HG03039 (cell line): ENCODE results near the gene SULT1B1.

Experiments
- ATAC-seq: cut with Tn5 transposase; IDR thresholded peaks from one replicate; pipeline ENCODE4 v1.9.1; 2021; ENCODE audit warnings: mild to moderate bottlenecking, moderate library complexity; ENCODE audit not compliant: unreplicated experiment

SULT1B1 gene

DNA sequence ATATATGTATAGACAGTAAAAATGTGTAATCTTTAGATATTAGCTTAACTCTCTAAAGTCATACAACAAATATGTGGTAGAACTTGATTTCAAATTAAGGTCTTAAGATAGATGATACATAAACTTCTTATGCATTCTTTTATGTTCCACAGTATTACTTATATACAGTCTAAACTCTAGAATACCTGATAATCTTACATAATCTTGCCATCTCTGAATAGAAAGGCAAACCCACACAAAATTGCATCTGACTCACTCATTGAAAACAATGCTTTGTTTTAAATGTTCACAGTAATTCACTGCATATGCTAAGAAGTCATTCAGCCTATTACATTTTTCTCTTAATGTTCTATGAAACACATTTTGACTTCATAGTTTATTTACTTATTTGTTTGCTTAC lies 10.1 kb downstream of the SULT1B1 start:
- no peak for ATAC-seq

- ATAC-seq: no peak
Observed at GRCh38 chr4:69749771-69750170, 10.6 kb downstream of the SULT1B1 start.

GRCh38 chr4:69748173-69748572 lies 12.2 kb downstream of the SULT1B1 start:
- ATAC-seq: no peak

DNA sequence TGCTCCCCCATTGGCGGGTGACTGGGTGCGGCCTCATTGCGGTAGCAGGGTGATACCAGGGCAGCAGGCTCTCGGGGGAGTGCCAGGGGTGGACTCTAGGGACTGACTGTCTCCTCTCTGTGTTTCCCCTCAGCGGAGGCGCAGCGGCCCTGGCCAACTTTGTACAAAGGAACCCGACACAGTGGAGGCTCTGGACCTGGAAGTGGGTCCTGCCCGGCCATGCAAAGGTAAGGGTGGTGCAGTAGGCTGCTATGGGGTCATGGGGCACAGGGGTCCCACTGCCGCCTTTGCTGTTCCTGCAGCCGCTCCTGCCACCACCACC lies 16.3 kb downstream of the SULT1B1 start:
- no peak for ATAC-seq

- no peak for ATAC-seq
Observed at GRCh38 chr4:69743476-69744156, 16.8 kb downstream of the SULT1B1 start.

DNA sequence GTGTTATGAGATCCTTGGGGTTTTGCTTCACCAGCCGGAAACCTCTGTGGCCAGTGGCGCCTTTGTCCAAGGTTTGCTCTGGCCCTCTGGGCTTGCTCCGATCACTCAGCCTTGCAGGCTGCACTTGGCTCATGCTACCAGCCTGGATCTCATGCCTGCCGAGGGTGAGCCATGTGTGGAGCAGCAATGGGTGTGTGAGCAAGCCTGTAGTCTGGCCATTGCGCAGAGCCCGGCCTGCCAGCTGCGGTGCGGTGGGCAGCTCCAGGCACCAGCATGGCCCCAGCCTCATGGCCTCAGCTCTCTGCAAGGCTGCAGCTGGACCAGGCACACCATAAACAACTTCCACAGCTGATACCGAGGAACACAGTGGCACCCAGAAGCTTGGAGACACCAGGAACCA lies 17.8 kb downstream of the SULT1B1 start:
- ATAC-seq: no peak

- no peak for ATAC-seq
Observed at GRCh38 chr4:69738872-69739271, 21.5 kb downstream of the SULT1B1 start.

DNA sequence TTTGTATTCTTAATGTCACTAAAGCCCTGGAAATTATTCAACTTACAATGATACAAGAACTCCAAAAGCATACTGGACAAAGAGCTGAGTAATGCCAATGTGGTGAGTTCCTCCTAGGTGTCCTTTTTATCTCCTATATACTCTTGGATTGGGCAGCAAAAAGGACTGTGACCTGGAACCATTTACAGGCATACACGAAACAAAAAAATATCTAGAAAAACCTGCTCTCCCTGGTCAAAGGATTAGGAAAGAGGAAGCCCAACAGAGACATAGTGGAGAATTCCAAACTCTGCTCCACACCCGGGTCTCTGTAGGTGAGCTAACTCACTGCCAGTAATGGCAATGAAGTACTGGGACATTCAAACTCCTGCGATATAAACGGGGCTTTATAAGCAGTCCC lies 25.3 kb downstream of the SULT1B1 start:
- ATAC-seq: no peak

- ATAC-seq: no peak
Observed at GRCh38 chr4:69731847-69732246, 28.6 kb downstream of the SULT1B1 start.

GRCh38 chr4:69731241-69731640 lies 29.2 kb downstream of the SULT1B1 start:
- no peak for ATAC-seq

DNA sequence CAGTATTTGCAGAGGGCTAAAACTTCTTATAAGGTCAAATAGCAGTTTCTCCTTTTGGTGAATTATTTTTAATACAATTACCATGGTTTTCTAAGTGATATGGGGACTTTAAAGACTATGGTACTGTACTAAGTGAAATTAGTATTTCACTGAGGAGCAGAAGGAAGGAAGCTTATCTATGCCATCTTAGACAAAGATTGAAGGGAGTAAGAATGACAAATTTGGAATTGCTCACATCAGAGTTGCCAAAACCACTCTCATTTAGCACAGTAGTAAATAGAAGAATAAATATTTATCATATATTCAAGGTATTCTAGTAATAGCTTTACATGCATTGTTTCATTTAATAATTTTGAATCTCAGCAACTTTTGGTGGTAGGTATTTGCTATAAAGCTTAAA lies 30.4 kb downstream of the SULT1B1 start:
- ATAC-seq: no peak

GRCh38 chr4:69727926-69728325 lies 32.5 kb downstream of the SULT1B1 start:
- no peak for ATAC-seq

- no peak for ATAC-seq
Observed at GRCh38 chr4:69727426-69727825, 33.0 kb downstream of the SULT1B1 start.

DNA sequence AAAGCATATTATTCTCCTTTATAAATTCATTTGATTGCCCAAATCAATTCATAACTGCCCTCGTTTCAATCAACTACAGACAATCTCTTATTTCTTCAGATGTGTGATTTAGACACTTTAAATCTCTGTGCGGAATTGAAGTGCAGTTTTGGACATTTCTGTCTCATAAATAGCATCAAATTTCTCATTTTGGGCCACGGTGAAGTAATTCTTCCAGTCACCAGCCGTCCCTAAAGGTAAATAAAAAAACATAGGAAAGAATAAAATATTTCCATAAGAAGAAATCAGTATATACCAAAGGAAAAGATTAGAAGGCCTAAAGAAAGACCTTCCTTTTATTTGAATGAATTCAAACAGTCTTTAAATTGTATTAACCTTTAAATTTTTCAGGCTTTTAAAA lies 33.4 kb downstream of the SULT1B1 start:
- no peak for ATAC-seq

DNA sequence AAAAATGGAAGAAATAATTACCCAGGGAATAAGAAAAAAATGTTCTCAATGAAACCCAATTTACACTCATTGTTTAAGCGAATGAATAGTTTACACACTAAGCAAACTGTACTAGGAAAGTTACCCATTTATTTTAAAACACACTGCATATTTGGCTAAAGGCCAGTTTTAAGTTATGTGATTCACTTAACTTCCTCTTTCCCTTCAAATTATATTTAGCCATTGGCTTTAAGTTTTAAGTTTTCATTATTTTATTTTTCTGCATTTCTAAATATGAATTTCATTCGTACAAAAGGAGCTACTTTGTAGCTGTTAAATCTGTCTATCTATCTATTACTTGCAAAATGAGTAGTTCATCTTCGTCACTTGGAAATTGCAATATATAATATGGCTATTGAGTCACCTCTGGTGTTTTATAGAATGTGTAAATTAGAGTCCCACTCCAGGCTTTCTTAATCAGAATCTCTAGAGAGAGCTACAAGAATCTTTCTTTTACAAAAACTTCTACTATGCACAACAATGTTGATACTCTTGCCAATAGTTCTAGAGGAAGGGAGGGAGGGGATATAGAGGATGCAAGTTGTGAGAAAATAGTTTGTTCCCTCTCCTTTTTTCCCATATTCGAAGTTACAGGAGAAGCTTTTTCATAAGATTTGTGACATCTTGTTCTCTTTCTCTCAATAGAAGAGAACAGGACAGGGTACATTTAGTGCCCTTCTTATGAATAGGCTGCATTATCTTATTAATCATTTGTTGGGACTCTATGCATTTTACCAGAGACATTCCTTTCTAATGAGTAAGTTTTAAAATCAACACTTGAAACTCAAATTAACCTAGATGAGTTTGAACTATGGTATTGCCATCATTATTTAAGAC lies 41.8 kb downstream of the SULT1B1 start:
- no peak for ATAC-seq

- ATAC-seq: no peak
Observed at GRCh38 chr4:69717778-69718177, 42.6 kb downstream of the SULT1B1 start.

DNA sequence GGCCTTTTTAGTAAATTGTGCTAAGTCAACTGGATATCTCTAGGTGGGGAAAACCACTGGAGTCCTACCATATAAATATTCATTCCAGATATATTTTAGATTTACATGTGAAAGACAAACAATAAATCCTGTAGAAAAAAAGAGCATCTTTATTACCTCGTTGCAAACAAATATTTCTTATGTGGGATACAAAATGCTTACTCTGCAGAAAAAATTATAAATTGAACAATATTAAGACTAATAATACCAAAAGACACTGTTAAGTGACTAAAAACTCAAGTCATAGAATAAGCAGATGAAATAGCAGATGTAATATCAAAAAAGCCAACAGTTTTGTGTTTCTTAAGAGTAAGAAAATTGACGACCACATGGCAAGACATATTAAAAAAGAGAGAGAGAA lies 43.8 kb downstream of the SULT1B1 start:
- ATAC-seq: no peak

- ATAC-seq: no peak
Observed at GRCh38 chr4:69714086-69714485, 46.3 kb downstream of the SULT1B1 start.

GRCh38 chr4:69713593-69713992 lies 46.8 kb downstream of the SULT1B1 start:
- no peak for ATAC-seq

DNA sequence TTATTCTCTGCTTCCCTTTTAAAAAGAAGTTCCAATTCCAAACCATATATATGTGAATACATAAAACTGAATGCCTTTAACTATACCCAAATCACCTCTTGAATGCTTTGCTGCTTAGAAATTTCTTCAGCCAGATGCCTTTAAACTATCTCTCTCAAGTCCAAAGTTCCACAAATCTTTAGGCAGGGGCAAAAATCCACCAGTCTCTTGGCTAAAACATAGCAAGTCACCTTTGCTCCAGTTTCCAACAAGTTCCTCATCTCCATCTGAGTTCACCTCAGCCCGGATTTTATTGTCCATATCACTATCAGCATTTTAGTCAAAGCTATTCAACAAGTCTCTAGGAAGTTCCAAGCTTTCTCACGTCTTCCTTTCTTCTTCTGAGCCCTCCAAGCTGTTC lies 49.8 kb downstream of the SULT1B1 start:
- no peak for ATAC-seq

- ATAC-seq: no peak
Observed at GRCh38 chr4:69708211-69708610, 52.2 kb downstream of the SULT1B1 start.

DNA sequence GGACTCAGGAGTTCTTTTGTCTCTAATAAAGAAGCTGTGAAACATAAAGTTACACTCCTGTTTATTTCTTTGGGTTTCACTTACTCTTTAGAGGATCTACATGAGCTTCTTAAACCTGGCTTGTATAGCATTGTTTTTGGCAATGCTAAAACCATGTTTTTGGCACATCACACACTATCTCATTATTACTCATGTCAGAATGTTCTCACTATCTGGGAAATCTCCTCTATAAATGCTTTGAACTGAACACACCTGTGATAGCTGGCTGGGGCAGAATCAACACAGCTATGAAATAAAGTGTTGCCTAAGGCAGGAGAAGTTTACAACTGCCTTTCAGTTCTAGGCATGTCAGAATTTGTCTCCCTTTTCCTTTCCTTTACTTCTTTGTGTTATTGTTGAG lies 52.6 kb downstream of the SULT1B1 start:
- no peak for ATAC-seq

GRCh38 chr4:69702201-69702600 lies 58.2 kb downstream of the SULT1B1 start:
- no peak for ATAC-seq
